Measurements from ENCODE around the gene GPC6.

The GPC6 gene

DNA sequence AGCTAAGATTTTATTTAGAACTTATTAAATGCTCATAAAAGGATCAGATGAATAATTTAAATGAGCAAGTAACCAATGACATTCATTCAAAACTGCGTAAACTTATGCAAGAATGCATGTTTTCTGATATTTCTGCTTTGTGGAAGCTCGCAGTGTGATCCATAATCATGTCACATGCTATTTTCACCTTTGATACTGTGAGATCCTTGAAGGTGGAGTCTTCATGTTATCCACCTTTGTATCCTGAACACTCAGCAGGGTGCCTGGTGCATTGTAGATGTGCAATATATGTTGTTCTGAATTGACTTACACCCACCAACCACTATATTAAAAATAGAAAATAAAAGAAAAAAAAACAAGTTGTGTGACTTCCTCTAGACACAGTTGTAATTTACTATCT is 919.4 kb downstream of the GPC6 start:
- Mint-ChIP-seq H3K27ac (no peak overlapping the region), H3K9me3 (no peaks in the 10 kb centered on the region), H3K4me3 (no peak overlapping the region), H3K36me3 (ENCODE audit: low read depth) (no peaks in the 10 kb centered on the region), H3K27me3 (ENCODE audit: low read depth) (no peaks in the 10 kb centered on the region), H3K4me1 (no peaks in the 10 kb centered on the region)
- TF ChIP-seq CTCF (IDR thresholded peaks at IDR 0.05; ENCODE audit: unreplicated experiment in 3 of 3), result no peak

DNA sequence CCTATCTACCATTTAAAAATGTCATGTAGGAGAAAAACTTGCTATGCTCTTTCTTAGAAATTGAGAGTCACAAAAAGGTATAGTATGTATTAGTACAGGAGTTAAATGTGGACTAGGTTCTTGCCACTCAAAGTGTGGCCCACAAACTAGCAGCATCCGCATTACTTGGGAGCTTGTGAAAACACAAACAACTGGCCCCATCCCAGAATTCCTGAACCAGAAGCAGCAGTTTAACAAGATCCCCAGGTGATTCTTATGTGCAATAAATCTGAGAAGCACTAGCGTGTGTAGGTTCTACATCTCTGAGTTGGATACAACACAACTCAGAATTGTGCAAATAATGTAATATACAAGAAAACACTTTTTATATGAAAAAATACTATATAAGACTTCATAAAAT is 927.0 kb downstream of the GPC6 start:
- H3K36me3 Mint-ChIP-seq (ENCODE audit: low read depth), result peaks cover 12% of the 10 kb centered on the region
- no peak for TF ChIP-seq CTCF (IDR thresholded peaks at IDR 0.05; ENCODE audit: unreplicated experiment in 3 of 3)
- H3K4me1 Mint-ChIP-seq, result peaks cover 5% of the 10 kb centered on the region
- H3K9me3 Mint-ChIP-seq, result no peaks in the 10 kb centered on the region
- peaks cover 4% of the 10 kb centered on the region for H3K27me3 Mint-ChIP-seq (ENCODE audit: low read depth)
- no peak overlapping the region for H3K4me3 Mint-ChIP-seq
- no peak overlapping the region for H3K27ac Mint-ChIP-seq

- peaks cover 19% of the 10 kb centered on the region for H3K36me3 Mint-ChIP-seq (ENCODE audit: low read depth)
- peaks cover 4% of the 10 kb centered on the region for H3K27me3 Mint-ChIP-seq (ENCODE audit: low read depth)
These were observed 927.8 kb downstream of the GPC6 start for GRCh38 chr13:94154367-94154766.

DNA sequence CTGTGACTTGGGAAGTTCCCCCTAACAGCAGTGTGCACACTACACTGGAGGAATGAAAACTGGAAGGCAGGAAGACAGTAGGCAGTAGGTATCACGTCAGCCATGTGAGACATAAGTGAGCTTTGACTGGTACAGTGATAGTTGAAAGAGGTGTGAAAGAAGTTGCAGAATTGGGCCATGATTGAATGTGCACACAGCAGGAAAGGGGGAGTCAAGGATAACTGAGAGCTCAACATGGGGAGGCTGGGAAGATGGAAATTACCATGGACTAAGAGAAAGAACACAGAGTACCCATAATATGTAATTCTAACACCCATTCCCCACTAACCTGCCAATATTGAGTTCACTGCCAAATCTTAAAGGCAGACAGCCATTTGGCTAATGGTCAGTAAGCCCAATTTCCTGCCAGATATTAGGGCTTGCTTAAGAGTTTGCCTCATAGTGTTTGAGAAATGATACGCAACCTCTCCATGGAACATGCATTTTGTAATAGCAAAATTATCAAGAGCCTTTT is 931.2 kb downstream of the GPC6 start:
- Mint-ChIP-seq H3K4me3 (no peak overlapping the region), H3K27me3 (ENCODE audit: low read depth) (peaks cover 4% of the 10 kb centered on the region), H3K9me3 (peaks cover 3% of the 10 kb centered on the region), H3K27ac (no peak overlapping the region), H3K4me1 (peaks cover 5% of the 10 kb centered on the region), H3K36me3 (ENCODE audit: low read depth) (peaks cover 34% of the 10 kb centered on the region)
- no peak for TF ChIP-seq CTCF (IDR thresholded peaks at IDR 0.05; ENCODE audit: unreplicated experiment in 3 of 3)

More at GRCh38 chr13:94154367-94154766, 927.8 kb downstream of the GPC6 start:
- TF ChIP-seq CTCF (IDR thresholded peaks at IDR 0.05; ENCODE audit: unreplicated experiment in 3 of 3), result no peak
- Mint-ChIP-seq H3K4me1 (peaks cover 5% of the 10 kb centered on the region), H3K4me3 (no peak overlapping the region), H3K9me3 (no peaks in the 10 kb centered on the region), H3K27ac (no peak overlapping the region)

DNA sequence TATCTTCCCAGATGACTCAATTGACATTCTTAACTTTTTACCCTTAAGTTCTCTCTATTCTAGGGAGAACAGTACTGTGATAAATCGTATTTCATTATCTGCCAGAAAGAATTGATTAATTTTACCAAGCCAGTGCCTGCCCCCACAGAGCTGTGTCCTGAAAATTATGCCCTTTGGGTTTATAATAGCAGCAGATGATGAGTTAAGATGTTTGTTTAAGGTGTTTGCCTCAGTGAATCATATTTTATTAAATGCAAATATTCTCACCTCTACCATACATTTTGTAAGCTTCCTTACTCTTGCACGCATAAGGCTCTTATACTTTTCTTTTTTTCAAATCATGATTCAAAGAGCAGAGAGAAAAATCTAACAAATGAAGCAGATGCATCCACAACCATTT is 934.3 kb downstream of the GPC6 start:
- Mint-ChIP-seq H3K9me3 (peaks cover 3% of the 10 kb centered on the region), H3K27ac (no peak overlapping the region), H3K4me1 (no peaks in the 10 kb centered on the region), H3K27me3 (ENCODE audit: low read depth) (peaks cover 1% of the 10 kb centered on the region), H3K36me3 (ENCODE audit: low read depth) (peaks cover 34% of the 10 kb centered on the region), H3K4me3 (no peak overlapping the region)
- no peak for TF ChIP-seq CTCF (IDR thresholded peaks at IDR 0.05; ENCODE audit: unreplicated experiment in 3 of 3)

DNA sequence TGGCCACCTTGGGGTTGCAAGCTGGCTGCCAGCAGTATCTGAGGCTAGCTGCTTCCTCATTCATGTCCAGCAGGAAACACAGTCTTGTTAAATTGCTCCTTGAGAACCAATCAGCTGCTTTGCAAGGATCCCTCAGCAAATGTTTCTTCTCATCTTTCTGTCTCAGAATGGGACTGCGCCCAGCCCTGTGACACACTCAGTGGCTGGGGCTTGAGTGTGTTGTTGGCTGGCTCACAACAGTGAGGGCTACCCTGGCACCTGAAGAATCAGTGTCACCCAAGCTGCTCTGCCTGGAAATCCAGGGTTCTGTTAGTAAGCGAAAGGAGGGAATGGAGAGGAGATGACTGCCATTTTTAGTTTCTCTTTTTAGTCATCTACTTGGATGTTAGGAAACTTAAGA is 935.7 kb downstream of the GPC6 start:
- Mint-ChIP-seq H3K9me3 (peaks cover 3% of the 10 kb centered on the region), H3K27ac (no peak overlapping the region), H3K36me3 (ENCODE audit: low read depth) (peaks cover 30% of the 10 kb centered on the region), H3K4me1 (no peaks in the 10 kb centered on the region), H3K4me3 (no peak overlapping the region), H3K27me3 (ENCODE audit: low read depth) (no peaks in the 10 kb centered on the region)
- TF ChIP-seq CTCF (IDR thresholded peaks at IDR 0.05; ENCODE audit: unreplicated experiment in 3 of 3), result no peak
